ENCODE measurements around the gene EZR. TPM values are rescaled to one million over a fixed set of nuclear protein-coding genes. Genes with fewer than 3 reads are reported as not detected.
A peak's percentile ranks its signal among the peaks of the same experiment; 100 is the strongest.

EZR gene
- polyA plus RNA-seq, 2 of the 4 experiments (the other 2 are of a cell fraction), result 219 to 254 TPM

GRCh38 chr6:158737710-158738615, 81.2 kb downstream of the EZR start:
- POLR2A ChIA-PET, result no interaction called here
- Histone ChIP-seq H3K4me3 (no peak overlapping the region), H3K4me1 (peaks cover 17% of the 10 kb centered on the region), H3K27ac (peak overlapping the region; percentile 75 to 88), H3K4me2 (peak overlapping the region; percentile 56), H3K9me3 (peaks cover 18% of the 10 kb centered on the region)
- CTCF ChIA-PET, result interaction anchor here (0.9 to 1.7 kb wide), 3 partner anchors 8 to 34 kb away, joined by 4 read pairs; no protein-coding TSS in a partner anchor
- TF ChIP-seq HES2 (IDR thresholded peaks at IDR 0.05) (0 out of 2 replicates have a peak, but pooled peaks have one; percentile 14), CEBPB (IDR thresholded peaks at IDR 0.05) (peak; percentile 77 to 93), ZNF302 (CRISPR knock-in tag; IDR thresholded peaks at IDR 0.05) (no peak), MYC (IDR thresholded peaks at IDR 0.05; ENCODE audit: borderline replicate concordance, low read length) (no peak), MAFK (IDR thresholded peaks at IDR 0.05; ENCODE audit: partially characterized antibody) (peak; percentile 90), GATA3 (IDR thresholded peaks at IDR 0.05; ENCODE audit: borderline replicate concordance) (peak; percentile 40; the same call in 1 of the 2 replicates), EP300 (IDR thresholded peaks at IDR 0.05) (peak in 1 of 2 experiments; percentile 36; a peak in 1 of 5 replicates), FOSL2 (IDR thresholded peaks at IDR 0.05) (peak; percentile 70), FOSL2 (CRISPR knock-in tag; IDR thresholded peaks at IDR 0.05) (peak; percentile 82), JUNB (IDR thresholded peaks at IDR 0.05) (peak; percentile 53), TFCP2L1 (CRISPR knock-in tag; IDR thresholded peaks at IDR 0.05) (no peak), MAX (IDR thresholded peaks at IDR 0.05) (peak; percentile 37), SMC3 (IDR thresholded peaks at IDR 0.05) (0 out of 3 replicates have a peak, but pooled peaks have one; percentile 11), JUN (IDR thresholded peaks at IDR 0.05) (0 out of 5 replicates have a peak, but pooled peaks of 1 of the 2 experiments have one; percentile 35)
- DNase-seq (ENCODE audit: low read depth in 1 of 2, low spot score in 1 of 2), result peak; percentile 47 to 71
- ATAC-seq, result peak; percentile 91 to 94
- no peak for FAIRE-seq
- WGBS (ENCODE audit: missing lambda C conversion rate), result 49% methylated on average over 12 of the region's 12 CpGs

GRCh38 chr6:158737082-158737709, 82.0 kb downstream of the EZR start:
- no peak; a peak in 1 of 6 replicates for ATAC-seq
- CTCF ChIA-PET, result interaction anchor here (0.6 to 1.7 kb wide), 4 partner anchors 16 to 33 kb away, joined by 3 to 5 read pairs (median 4); no protein-coding TSS in a partner anchor
- no peak overlapping the region for H3K4me3 ChIP-seq
- POLR2A ChIA-PET, result no interaction called here
- peak overlapping the region; percentile 75 to 88 for H3K27ac ChIP-seq
- no peak for FAIRE-seq
- peak overlapping the region; percentile 56 for H3K4me2 ChIP-seq
- no peak for DNase-seq (ENCODE audit: low read depth in 1 of 2, low spot score in 1 of 2)
- peaks cover 17% of the 10 kb centered on the region for H3K4me1 ChIP-seq
- 91% methylated on average over 3 of the region's 3 CpGs for WGBS (ENCODE audit: missing lambda C conversion rate)
- TF ChIP-seq KDM1A (IDR thresholded peaks at IDR 0.05; ENCODE audit: low read depth) (no peak), JUNB (IDR thresholded peaks at IDR 0.05) (0 out of 2 replicates have a peak, but pooled peaks have one; percentile 1), ZNF302 (CRISPR knock-in tag; IDR thresholded peaks at IDR 0.05) (no peak), ZSCAN20 (CRISPR knock-in tag; IDR thresholded peaks at IDR 0.05) (no peak), BHLHE40 (IDR thresholded peaks at IDR 0.05; ENCODE audit: low read depth, low read length) (no peak)
- peaks cover 18% of the 10 kb centered on the region for H3K9me3 ChIP-seq

GRCh38 chr6:158735009-158735408, 84.2 kb downstream of the EZR start:
- ChIA-PET POLR2A (no interaction called here), CTCF (interaction anchor here (0.8 to 3.8 kb wide), 3 partner anchors 16 to 237 kb away, joined by 3 to 18 read pairs (median 9); no protein-coding TSS in a partner anchor)
- Histone ChIP-seq H3K4me1 (peaks cover 17% of the 10 kb centered on the region), H3K4me2 (no peak overlapping the region), H3K9me3 (peaks cover 17% of the 10 kb centered on the region), H3K27ac (no peak overlapping the region), H3K4me3 (no peak overlapping the region)
- 75% methylated on average over 3 of the region's 3 CpGs for WGBS (ENCODE audit: missing lambda C conversion rate)
- ATAC-seq (no peak), DNase-seq (ENCODE audit: low read depth in 1 of 2, low spot score in 1 of 2) (no peak), FAIRE-seq (no peak)
- TF ChIP-seq CBX8 (IDR thresholded peaks at IDR 0.05), result no peak
- no peak for TF ChIP-seq EHMT2 (IDR thresholded peaks at IDR 0.05; ENCODE audit: low read depth)
- no peak for TF ChIP-seq JUNB (IDR thresholded peaks at IDR 0.05)
- TF ChIP-seq KDM1A (IDR thresholded peaks at IDR 0.05; ENCODE audit: low read depth), result no peak
- no peak for TF ChIP-seq TFCP2L1 (CRISPR knock-in tag; IDR thresholded peaks at IDR 0.05)
- no peak for TF ChIP-seq RFX5 (IDR thresholded peaks at IDR 0.05)
- TF ChIP-seq E2F6 (IDR thresholded peaks at IDR 0.05; ENCODE audit: borderline replicate concordance, low read depth), result no peak
- no peak for TF ChIP-seq NR3C1 (IDR thresholded peaks at IDR 0.05)
- no peak for TF ChIP-seq FOSL2 (IDR thresholded peaks at IDR 0.05)
- TF ChIP-seq FOSL2 (CRISPR knock-in tag; IDR thresholded peaks at IDR 0.05), result no peak
- TF ChIP-seq KDM5A (IDR thresholded peaks at IDR 0.05), result no peak
- TF ChIP-seq SREBF2 (IDR thresholded peaks at IDR 0.05), result no peak
- TF ChIP-seq REST (IDR thresholded peaks at IDR 0.05), result no peak
- TF ChIP-seq NFE2L2 (conservative IDR thresholded peaks at IDR 0.05; ENCODE audit: low read length), result no peak
- no peak for TF ChIP-seq GATA3 (IDR thresholded peaks at IDR 0.05; ENCODE audit: borderline replicate concordance)
- TF ChIP-seq RCOR1 (IDR thresholded peaks at IDR 0.05; ENCODE audit: low read depth, low read length), result no peak
- no peak for TF ChIP-seq POLR2A (IDR thresholded peaks at IDR 0.05; ENCODE audit: low read length)
- TF ChIP-seq HES2 (IDR thresholded peaks at IDR 0.05), result no peak

Data from A549 (cell line).